HG02763 (cell line): ENCODE measurements around the gene FBXW4.

ENCODE experiments used
- ATAC-seq: cut with Tn5 transposase; IDR thresholded peaks from one replicate; pipeline ENCODE4 v1.9.1; 2021; ENCODE audit warnings: mild to moderate bottlenecking, moderate library complexity; ENCODE audit not compliant: unreplicated experiment

FBXW4 gene

GRCh38 chr10:101696632-101697031 is 1.7 kb upstream of the FBXW4 start:
- ATAC-seq = no peak

GRCh38 chr10:101695404-101695890 is 477 bp upstream of the FBXW4 start:
- no peak for ATAC-seq

- peak; percentile 50 for ATAC-seq
Measured at GRCh38 chr10:101693978-101694673, 844 bp downstream of the FBXW4 start.

GRCh38 chr10:101693651-101693977 is 1.4 kb downstream of the FBXW4 start:
- peak; percentile 7 for ATAC-seq

- ATAC-seq = no peak
Measured at GRCh38 chr10:101691081-101691480, 3.9 kb downstream of the FBXW4 start.

GRCh38 chr10:101690461-101690860 is 4.5 kb downstream of the FBXW4 start:
- ATAC-seq = no peak

- no peak for ATAC-seq
Measured at GRCh38 chr10:101687071-101687658, 7.8 kb downstream of the FBXW4 start.

GRCh38 chr10:101686133-101686925 is 8.6 kb downstream of the FBXW4 start:
- ATAC-seq = no peak

GRCh38 chr10:101684782-101685181 is 10.2 kb downstream of the FBXW4 start:
- ATAC-seq = no peak

GRCh38 chr10:101683276-101683675 is 11.7 kb downstream of the FBXW4 start:
- no peak for ATAC-seq

- ATAC-seq = no peak
Measured at GRCh38 chr10:101682172-101682825, 12.7 kb downstream of the FBXW4 start.

GRCh38 chr10:101676565-101676964 is 18.4 kb downstream of the FBXW4 start:
- ATAC-seq = no peak

- no peak for ATAC-seq
Measured at GRCh38 chr10:101675115-101675514, 19.9 kb downstream of the FBXW4 start.

GRCh38 chr10:101672536-101672935 is 22.4 kb downstream of the FBXW4 start:
- no peak for ATAC-seq

GRCh38 chr10:101671453-101671852 is 23.5 kb downstream of the FBXW4 start:
- ATAC-seq = no peak

GRCh38 chr10:101670635-101671034 is 24.3 kb downstream of the FBXW4 start:
- no peak for ATAC-seq

GRCh38 chr10:101669181-101669580 is 25.8 kb downstream of the FBXW4 start:
- no peak for ATAC-seq

- no peak for ATAC-seq
Measured at GRCh38 chr10:101668566-101668965, 26.4 kb downstream of the FBXW4 start.

GRCh38 chr10:101666083-101666482 is 28.9 kb downstream of the FBXW4 start:
- no peak for ATAC-seq

GRCh38 chr10:101663097-101663496 is 31.9 kb downstream of the FBXW4 start:
- no peak for ATAC-seq

- no peak for ATAC-seq
Measured at GRCh38 chr10:101660256-101660655, 34.7 kb downstream of the FBXW4 start.
